Measurements from ENCODE around the gene TNS3. TPM values are rescaled to one million over a fixed set of nuclear protein-coding genes. Genes with fewer than 3 reads are reported as not detected.
A peak's percentile ranks its signal among the peaks of the same experiment; 100 is the strongest.
"Not testable (repeated sequence)": the region's sequence is repeated elsewhere in the genome, so short reads cannot be mapped to it uniquely, and the experiment has no call there.

The TNS3 gene
- total RNA-seq, 1 experiment from 2014 or later = 37.3 TPM

GRCh38 chr7:47273974-47274766 is 307.7 kb downstream of the TNS3 start:
- DNase-seq (ENCODE audit: low spot score) = no peak
- in situ Hi-C loops (cut with HindIII; ENCODE audit: low sequenced_read_pairs) = no loop called here

GRCh38 chr7:47273088-47273487 is 308.8 kb downstream of the TNS3 start:
- in situ Hi-C loops (cut with HindIII; ENCODE audit: low sequenced_read_pairs) = no loop called here
- no peak for DNase-seq (ENCODE audit: low spot score)

GRCh38 chr7:47271749-47272148 is 310.2 kb downstream of the TNS3 start:
- in situ Hi-C loops (cut with HindIII; ENCODE audit: low sequenced_read_pairs) = no loop called here
- DNase-seq (ENCODE audit: low spot score) = no peak

GRCh38 chr7:47268851-47269836 is 312.8 kb downstream of the TNS3 start:
- no peak for DNase-seq (ENCODE audit: low spot score)
- in situ Hi-C loops (cut with HindIII; ENCODE audit: low sequenced_read_pairs) = no loop called here

- in situ Hi-C loops (cut with HindIII; ENCODE audit: low sequenced_read_pairs) = no loop called here
Measured at GRCh38 chr7:47267346-47267745, 314.6 kb downstream of the TNS3 start.

GRCh38 chr7:47266799-47267198 is 315.1 kb downstream of the TNS3 start:
- in situ Hi-C loops (cut with HindIII; ENCODE audit: low sequenced_read_pairs) = no loop called here
- DNase-seq (ENCODE audit: low spot score) = no peak

More at GRCh38 chr7:47267346-47267745, 314.6 kb downstream of the TNS3 start:
- no peak for DNase-seq (ENCODE audit: low spot score)

- peak; percentile 79 for DNase-seq (ENCODE audit: low spot score)
- in situ Hi-C loops (cut with HindIII; ENCODE audit: low sequenced_read_pairs) = no loop called here
Measured at GRCh38 chr7:47266131-47266706, 315.7 kb downstream of the TNS3 start.

- no peak for DNase-seq (ENCODE audit: low spot score)
- in situ Hi-C loops (cut with HindIII; ENCODE audit: low sequenced_read_pairs) = no loop called here
Measured at GRCh38 chr7:47265621-47266020, 316.3 kb downstream of the TNS3 start.

- no peak for DNase-seq (ENCODE audit: low spot score)
- in situ Hi-C loops (cut with HindIII; ENCODE audit: low sequenced_read_pairs) = no loop called here
Measured at GRCh38 chr7:47264021-47264651, 317.8 kb downstream of the TNS3 start.

- no peak for DNase-seq (ENCODE audit: low spot score)
- in situ Hi-C loops (cut with HindIII; ENCODE audit: low sequenced_read_pairs) = no loop called here
Measured at GRCh38 chr7:47262881-47263280, 319.0 kb downstream of the TNS3 start.

GRCh38 chr7:47262160-47262559 is 319.8 kb downstream of the TNS3 start:
- in situ Hi-C loops (cut with HindIII; ENCODE audit: low sequenced_read_pairs); DNase-seq (ENCODE audit: low spot score): not testable (repeated sequence)

- in situ Hi-C loops (cut with HindIII; ENCODE audit: low sequenced_read_pairs) = no loop called here
- no peak for DNase-seq (ENCODE audit: low spot score)
Measured at GRCh38 chr7:47260270-47260669, 321.6 kb downstream of the TNS3 start.

- in situ Hi-C loops (cut with HindIII; ENCODE audit: low sequenced_read_pairs) = no loop called here
- DNase-seq (ENCODE audit: low spot score) = no peak
Measured at GRCh38 chr7:47259682-47260081, 322.2 kb downstream of the TNS3 start.

GRCh38 chr7:47258798-47259197 is 323.1 kb downstream of the TNS3 start:
- DNase-seq (ENCODE audit: low spot score) = no peak
- in situ Hi-C loops (cut with HindIII; ENCODE audit: low sequenced_read_pairs) = no loop called here

- no peak for DNase-seq (ENCODE audit: low spot score)
- in situ Hi-C loops (cut with HindIII; ENCODE audit: low sequenced_read_pairs) = no loop called here
Measured at GRCh38 chr7:47256016-47256415, 325.9 kb downstream of the TNS3 start.

GRCh38 chr7:47255441-47255840 is 326.5 kb downstream of the TNS3 start:
- in situ Hi-C loops (cut with HindIII; ENCODE audit: low sequenced_read_pairs) = no loop called here

GRCh38 chr7:47255007-47255406 is 326.9 kb downstream of the TNS3 start:
- DNase-seq (ENCODE audit: low spot score) = no peak
- in situ Hi-C loops (cut with HindIII; ENCODE audit: low sequenced_read_pairs) = no loop called here

More at GRCh38 chr7:47255441-47255840, 326.5 kb downstream of the TNS3 start:
- DNase-seq (ENCODE audit: low spot score) = no peak

- DNase-seq (ENCODE audit: low spot score) = peak; percentile 70
- in situ Hi-C loops (cut with HindIII; ENCODE audit: low sequenced_read_pairs) = no loop called here
Measured at GRCh38 chr7:47254081-47254977, 327.6 kb downstream of the TNS3 start.
